ENCODE measurements around the gene LARGE1.

DNA sequence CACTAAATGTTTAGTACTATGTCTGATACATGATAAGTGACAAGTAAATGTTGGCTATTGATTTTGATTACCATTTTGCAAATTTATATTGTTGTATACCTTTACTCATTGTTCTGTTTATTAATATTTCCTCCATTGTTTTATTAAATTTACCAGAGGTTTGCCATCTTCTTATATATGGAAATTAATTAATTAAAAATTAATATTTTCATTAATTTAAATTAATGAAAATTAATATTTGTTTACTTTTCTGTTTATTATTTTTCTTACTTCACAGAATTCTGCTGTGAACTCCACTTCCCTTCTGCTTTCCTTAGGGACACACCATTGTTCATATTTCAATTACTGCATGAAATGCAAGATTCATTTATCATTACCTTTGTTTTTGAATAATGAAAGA lies 331.0 kb downstream of the LARGE1 start:
- TF ChIP-seq CTCF (IDR thresholded peaks at IDR 0.05) (no peak), POLR2A (IDR thresholded peaks at IDR 0.05) (no peak)

Data from body of pancreas (tissue), 4 donors.